NCI-H526 treated with DMSO at 0.1 percent for 48 hours (cell line): Measurements from ENCODE around the gene MAPKAPK3.

Source experiments
- DNase-seq: peaks from one replicate; lab custom pipeline; 2025; lab: John Stamatoyannopoulos, UW

Gene MAPKAPK3

GRCh38 chr3:50609071-50609762 lies 7.7 kb upstream of the MAPKAPK3 start:
- no peak for DNase-seq

DNA sequence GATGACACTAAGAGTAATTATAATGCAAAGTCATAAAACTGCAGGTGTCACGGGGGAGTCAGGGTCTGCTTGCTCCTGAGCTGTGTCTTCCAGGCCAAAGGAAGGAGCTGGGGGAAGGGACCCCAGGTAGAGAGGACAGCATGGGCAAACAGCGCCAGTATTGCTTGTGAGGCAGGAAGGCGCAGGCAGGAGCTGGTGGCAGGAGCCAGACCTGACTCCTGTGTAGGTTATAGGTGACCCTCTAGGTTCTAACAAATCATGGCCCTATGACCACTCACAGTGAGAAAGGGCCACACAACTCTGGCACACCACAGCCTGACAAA lies 7.2 kb upstream of the MAPKAPK3 start:
- no peak for DNase-seq

- no peak for DNase-seq
These were observed 6.6 kb upstream of the MAPKAPK3 start for GRCh38 chr3:50610181-50610971.

GRCh38 chr3:50610992-50611463 lies 5.9 kb upstream of the MAPKAPK3 start:
- DNase-seq: no peak

DNA sequence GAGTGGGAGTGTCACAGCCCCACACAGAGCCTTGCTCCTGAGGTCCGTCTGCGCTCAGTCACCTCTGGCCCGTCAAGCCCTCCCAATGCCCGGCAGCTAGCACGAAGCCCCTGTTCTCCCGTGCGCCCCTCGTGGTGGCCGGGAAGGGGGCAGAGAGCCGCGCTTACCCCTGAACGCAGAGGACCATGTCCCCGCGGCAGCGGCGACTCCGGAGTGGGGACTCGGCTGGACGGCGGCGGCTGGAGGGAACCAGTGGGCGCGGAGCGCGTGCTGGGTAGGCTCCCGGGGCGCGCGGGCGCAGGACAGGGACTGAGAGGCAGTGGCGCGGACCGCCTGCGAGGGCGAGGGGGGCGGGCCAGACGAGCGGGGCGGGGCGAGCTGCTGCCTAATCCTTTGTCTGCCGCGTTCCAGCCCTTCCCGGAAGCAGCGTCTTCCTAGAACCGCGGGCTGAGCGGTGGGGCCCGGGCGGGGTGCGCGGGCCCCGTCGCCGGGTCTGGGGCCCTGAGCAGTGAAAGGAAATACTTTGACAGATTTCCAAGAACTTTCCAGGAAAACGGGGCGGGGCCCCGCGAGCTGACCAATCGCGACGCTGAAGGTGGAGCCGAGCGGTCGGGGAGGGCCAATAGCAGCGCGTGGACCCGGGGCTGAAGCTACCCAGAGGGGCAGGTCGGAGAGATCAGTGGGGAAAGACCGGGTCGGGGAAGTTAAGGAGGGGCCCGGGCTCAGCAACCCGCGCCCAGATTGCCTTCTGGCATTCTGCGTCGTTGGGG lies 5.3 kb upstream of the MAPKAPK3 start, which contains the start of gene CISH:
Gene CISH, minus strand, starts transcription at position 311 of the 770 bp plus-strand sequence. Its CDS starts 124 bp downstream, at position 187.
- DNase-seq: peak; percentile 78

DNA sequence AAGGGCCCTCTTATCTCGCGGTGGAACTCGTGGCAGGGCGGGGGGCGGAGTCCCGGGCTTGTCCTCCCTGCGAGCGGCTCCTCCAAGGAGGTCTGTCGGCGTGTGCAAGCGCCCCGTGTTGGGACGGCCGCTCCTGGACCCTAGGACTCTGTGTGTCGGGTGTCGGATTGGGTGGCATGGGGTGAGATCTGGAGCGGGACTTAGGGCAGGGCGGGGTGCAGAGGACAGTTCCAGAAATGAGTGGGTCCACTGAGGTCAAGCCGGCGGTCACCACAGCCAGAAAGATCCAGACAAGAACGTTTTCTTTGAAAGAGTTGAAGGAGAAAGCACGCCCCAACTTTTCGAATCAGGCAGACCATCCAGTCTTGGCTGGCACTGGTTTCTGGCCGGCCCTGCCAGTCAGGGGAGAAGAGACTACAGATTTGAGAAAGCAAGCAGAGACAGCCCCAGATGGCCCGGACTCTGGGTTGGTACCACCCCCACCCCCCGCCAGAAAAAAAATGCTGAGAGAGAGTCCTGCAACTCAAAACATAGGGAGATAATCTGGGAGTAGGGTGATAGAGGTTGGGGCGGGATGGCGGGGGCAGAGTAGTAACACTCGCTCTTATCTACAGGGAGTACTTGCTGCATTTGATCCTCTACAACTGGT lies 4.6 kb upstream of the MAPKAPK3 start:
- DNase-seq: no peak

DNA sequence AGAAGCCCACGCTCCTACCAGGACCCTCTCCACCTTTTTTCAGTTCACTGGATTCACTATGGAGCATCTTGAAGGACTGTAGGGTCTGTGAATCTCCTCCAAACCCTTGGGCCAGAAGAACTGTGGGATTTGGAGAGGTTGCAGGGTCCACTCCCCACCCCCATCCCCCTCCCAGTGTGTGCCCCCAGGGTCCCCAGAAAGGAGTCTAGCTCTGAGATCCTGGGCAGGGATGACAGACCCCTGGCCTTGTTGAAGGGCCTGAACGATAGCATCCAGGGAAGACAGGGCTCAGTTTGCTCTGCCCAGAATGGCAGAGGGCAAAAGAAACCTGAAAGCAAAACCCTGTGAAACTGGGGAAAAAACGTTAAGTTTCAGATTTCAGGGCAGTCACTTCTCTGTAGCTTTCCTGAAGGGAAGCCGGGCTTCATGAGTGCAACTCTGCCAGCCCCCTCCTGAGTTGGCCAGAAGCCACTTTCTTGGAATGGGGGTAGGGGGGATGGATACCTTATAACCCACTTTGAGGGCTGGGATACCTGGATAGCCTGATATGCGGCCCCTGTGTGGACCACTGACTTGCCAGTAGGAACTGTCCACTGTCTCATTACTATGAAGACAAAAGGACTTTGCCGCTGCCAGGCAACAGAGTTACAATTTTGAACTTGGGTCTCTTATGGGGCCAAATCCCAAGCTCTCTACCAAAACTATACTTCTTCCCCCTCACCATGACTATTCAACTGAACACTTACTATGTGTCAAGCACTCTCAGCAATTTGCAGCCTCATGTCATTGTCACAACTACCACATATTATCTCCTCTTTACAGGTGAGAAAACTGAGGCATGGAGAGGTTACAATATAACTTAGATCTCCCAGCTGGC lies 3.7 kb upstream of the MAPKAPK3 start:
- no peak for DNase-seq

DNA sequence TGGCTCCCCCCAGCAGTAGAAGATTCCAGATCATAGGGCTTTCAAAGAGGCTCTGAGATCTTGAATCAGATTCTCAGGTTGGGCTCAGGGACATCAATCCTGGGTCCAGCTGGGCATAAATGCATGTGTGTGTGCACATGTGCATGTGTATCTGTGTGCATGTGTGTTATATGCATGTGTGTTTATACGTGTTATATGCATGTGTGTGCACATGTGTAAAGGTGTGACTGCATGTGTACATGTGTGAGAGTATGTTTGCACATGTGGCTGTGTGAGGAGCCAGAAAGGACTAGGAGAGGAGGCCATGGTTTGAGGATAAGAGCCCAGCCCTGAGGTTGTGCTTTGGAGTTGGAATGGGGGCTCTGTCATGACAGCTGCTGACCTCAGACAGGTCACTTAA lies 1.8 kb upstream of the MAPKAPK3 start:
- no peak for DNase-seq

GRCh38 chr3:50616003-50616769 lies 765 bp upstream of the MAPKAPK3 start:
- peak; percentile 69 for DNase-seq

- peak; percentile 75 for DNase-seq
These were observed 218 bp upstream of the MAPKAPK3 start for GRCh38 chr3:50616770-50617095.

- DNase-seq: no peak
These were observed 1.0 kb downstream of the MAPKAPK3 start for GRCh38 chr3:50617911-50618481.

GRCh38 chr3:50620420-50620819 lies 3.5 kb downstream of the MAPKAPK3 start:
- DNase-seq: no peak

GRCh38 chr3:50620820-50621219 lies 3.9 kb downstream of the MAPKAPK3 start:
- no peak for DNase-seq

GRCh38 chr3:50622881-50623280 lies 5.9 kb downstream of the MAPKAPK3 start:
- DNase-seq: no peak

- DNase-seq: no peak
These were observed 7.0 kb downstream of the MAPKAPK3 start for GRCh38 chr3:50623840-50624474.

DNA sequence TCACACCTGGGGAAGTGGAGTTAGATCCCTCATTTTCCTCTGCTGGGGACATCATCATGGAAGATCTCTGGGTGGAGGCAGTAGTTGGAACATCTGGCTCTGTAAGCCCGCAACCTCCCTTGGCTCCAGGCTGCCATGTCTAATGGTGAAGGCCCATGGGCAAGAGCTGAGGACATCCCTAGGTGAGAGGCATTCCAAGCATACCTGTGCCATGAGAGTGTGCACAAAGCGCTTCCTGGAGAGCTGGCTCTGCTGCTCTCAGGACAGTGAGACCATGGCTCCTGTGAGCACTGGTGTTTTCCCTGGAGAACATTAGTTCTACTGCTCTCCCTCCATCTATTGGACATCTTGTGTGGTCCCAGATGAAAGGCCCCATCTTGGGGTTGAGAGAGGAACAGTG lies 7.7 kb downstream of the MAPKAPK3 start:
- DNase-seq: no peak

GRCh38 chr3:50625231-50626182 lies 8.6 kb downstream of the MAPKAPK3 start:
- DNase-seq: no peak

GRCh38 chr3:50626401-50626800 lies 9.4 kb downstream of the MAPKAPK3 start:
- no peak for DNase-seq
